Neuronal stem cell (in vitro differentiated cells): ENCODE results near the gene CHMP1B.

Experiments
- DNase-seq: peaks from one replicate; pipeline ENCODE4 v3.0.0-alpha.2; 2013; ENCODE audit warnings: low spot score
- H2AFZ ChIP-seq: one replicate; pipeline ENCODE4 v1.6.1; 2013; ENCODE audit warnings: mild to moderate bottlenecking, low read length, inconsistent platforms
- H2AK5ac ChIP-seq: 2 replicates; pipeline ENCODE4 v1.6.1; 2013; ENCODE audit warnings: low read depth, mild to moderate bottlenecking, inconsistent platforms, low read length, moderate library complexity, mixed read lengths
- H2BK120ac ChIP-seq: 2 replicates; pipeline ENCODE4 v1.6.1; 2013; ENCODE audit warnings: low read depth, mild to moderate bottlenecking, inconsistent platforms, low read length, moderate library complexity, mixed read lengths
- H2BK12ac ChIP-seq: one replicate; pipeline ENCODE4 v1.6.1; 2013; ENCODE audit warnings: low read length, inconsistent platforms
- H2BK15ac ChIP-seq: 2 replicates; pipeline ENCODE4 v1.6.1; 2013; ENCODE audit warnings: mild to moderate bottlenecking, low read length, inconsistent platforms, mixed read lengths
- H2BK5ac ChIP-seq: one replicate; pipeline ENCODE4 v1.6.1; 2013; ENCODE audit warnings: inconsistent platforms, mild to moderate bottlenecking, low read length, moderate library complexity
- H3K14ac ChIP-seq: one replicate; pipeline ENCODE4 v1.6.1; 2013; ENCODE audit warnings: low read length, inconsistent platforms
- H3K18ac ChIP-seq: 2 replicates; pipeline ENCODE4 v1.6.1; 2013; ENCODE audit warnings: low read length, inconsistent platforms
- H3K23ac ChIP-seq: 2 replicates; pipeline ENCODE4 v1.6.1; 2013; ENCODE audit warnings: low read depth, mild to moderate bottlenecking, mixed read lengths, low read length, inconsistent platforms; ENCODE audit not compliant: poor library complexity
- H3K27ac ChIP-seq: replicated peaks from 3 replicates; pipeline ENCODE4 v1.5.1; 2013; ENCODE audit warnings: low read length, inconsistent platforms
- H3K27me3 ChIP-seq, 3 experiments: 2 replicates each; pipeline ENCODE4 v1.6.1; 2013; ENCODE audit warnings: low read length in 3 of 3, mild to moderate bottlenecking in 2 of 3, inconsistent platforms in 1 of 3, low read depth in 1 of 3, mixed read lengths in 1 of 3, moderate library complexity in 1 of 3; ENCODE audit not compliant: control insufficient read depth in 3 of 3, insufficient read depth in 3 of 3
- H3K36me3 ChIP-seq, 2 donors: replicated peaks in 1 of 2; 2 replicates each; pipeline ENCODE4 v1.6.1; 2013; ENCODE audit warnings: low read length in 2 of 2; ENCODE audit not compliant: control insufficient read depth in 2 of 2, insufficient read depth in 2 of 2
- H3K4ac ChIP-seq: 2 replicates; pipeline ENCODE4 v1.6.1; 2013; ENCODE audit warnings: inconsistent platforms, mild to moderate bottlenecking, low read length, moderate library complexity
- H3K4me1 ChIP-seq, 2 donors: 1 replicate in 1 of 2; 2 replicates in 1 of 2; pipeline ENCODE4 v1.6.1; 2013; ENCODE audit warnings: low read length in 2 of 2, low read depth in 1 of 2; ENCODE audit not compliant: control insufficient read depth in 2 of 2, insufficient read depth in 1 of 2
- H3K4me2 ChIP-seq: one replicate; pipeline ENCODE4 v1.6.1; 2013; ENCODE audit warnings: mild to moderate bottlenecking, low read length, inconsistent platforms; ENCODE audit not compliant: insufficient read depth, poor library complexity, severe bottlenecking
- H3K4me3 ChIP-seq, 2 donors: 2 replicates each; pipeline ENCODE4 v1.5.1; 2013; ENCODE audit warnings: low read length in 2 of 2, mild to moderate bottlenecking in 2 of 2, inconsistent platforms in 1 of 2, moderate library complexity in 1 of 2
- H3K79me1 ChIP-seq: one replicate; pipeline ENCODE4 v1.6.1; 2013; ENCODE audit warnings: low read depth, mild to moderate bottlenecking, inconsistent platforms, low read length, moderate library complexity
- H3K9ac ChIP-seq: one replicate; pipeline ENCODE4 v1.6.1; 2013; ENCODE audit warnings: mild to moderate bottlenecking, low read depth, low read length, inconsistent platforms; ENCODE audit not compliant: poor library complexity
- H3K9me3 ChIP-seq, 2 donors: replicated peaks in 1 of 2; 2 replicates each; pipeline versions ENCODE3 to v1.6.1; 2013; ENCODE audit warnings: low read length in 2 of 2, mild to moderate bottlenecking in 2 of 2, inconsistent platforms in 1 of 2, low read depth in 1 of 2, mixed read lengths in 1 of 2, moderate library complexity in 1 of 2; ENCODE audit not compliant: control insufficient read depth in 2 of 2, insufficient read depth in 1 of 2
- H4K8ac ChIP-seq: one replicate; pipeline ENCODE4 v1.6.1; 2013; ENCODE audit warnings: low read depth, mild to moderate bottlenecking, inconsistent platforms, low read length, moderate library complexity
- H4K91ac ChIP-seq: one replicate; pipeline ENCODE4 v1.6.1; 2013; ENCODE audit warnings: low read length, low read depth, mild to moderate bottlenecking, inconsistent platforms; ENCODE audit not compliant: poor library complexity
- WGBS, 2 donors: extraction: QIAGEN DNeasy Blood & Tissue Kit; methylation state at CpG; one replicate each; pipeline ENCODE4 v1.1.7; 2013; ENCODE audit warnings: missing lambda C conversion rate in 2 of 2, mixed read lengths in 1 of 2; ENCODE audit not compliant: insufficient read length in 2 of 2, insufficient replicate concordance in 1 of 2; ENCODE audit errors: extremely low coverage in 2 of 2; 5-methylcytosine and 5-hydroxymethylcytosine counted together

Gene CHMP1B

GRCh38 chr18:11877497-11878135, 26.4 kb downstream of the CHMP1B start:
- Histone ChIP-seq H3K9me3 (peaks cover 0 to 8% of the 10 kb centered on the region in 2 donors), H2BK12ac (no peak overlapping the region), H3K27ac (no peak overlapping the region), H3K23ac (no peak overlapping the region), H3K9ac (no peak overlapping the region), H3K4me3 (no peak overlapping the region), H2BK120ac (no peak overlapping the region), H2BK15ac (no peak overlapping the region), H3K27me3 (no peaks in the 10 kb centered on the region), H2AK5ac (no peak overlapping the region), H3K18ac (no peak overlapping the region), H3K4me2 (no peak overlapping the region), H3K79me1 (peaks cover 6% of the 10 kb centered on the region), H2BK5ac (no peak overlapping the region), H3K4ac (no peak overlapping the region), H3K4me1 (no peaks in the 10 kb centered on the region), H3K36me3 (peaks cover 2 to 67% of the 10 kb centered on the region in 2 donors), H2AFZ (no peak overlapping the region), H4K8ac (no peak overlapping the region), H4K91ac (no peak overlapping the region), H3K14ac (no peak overlapping the region)
- DNase-seq: no peak
- no CpG with 5 or more reads among the region's 10 CpGs for WGBS, 2 donors

GRCh38 chr18:11880586-11881304, 29.5 kb downstream of the CHMP1B start:
- no peak overlapping the region for H2BK120ac ChIP-seq
- H3K18ac ChIP-seq: peak overlapping the region; percentile 38
- H3K14ac ChIP-seq: no peak overlapping the region
- no peaks in the 10 kb centered on the region for H3K4me1 ChIP-seq
- H2AFZ ChIP-seq: no peak overlapping the region
- H3K36me3 ChIP-seq: peaks cover 5 to 72% of the 10 kb centered on the region in 2 donors
- H3K79me1 ChIP-seq: peaks cover 4% of the 10 kb centered on the region
- H3K27me3 ChIP-seq: no peaks in the 10 kb centered on the region
- no peak for DNase-seq
- peak overlapping the region; percentile 59 for H2AK5ac ChIP-seq
- H3K4me3 ChIP-seq: no peak overlapping the region
- H3K9ac ChIP-seq: no peak overlapping the region
- peaks cover 0 to 6% of the 10 kb centered on the region in 2 donors for H3K9me3 ChIP-seq
- no peak overlapping the region for H2BK15ac ChIP-seq
- no peak overlapping the region for H3K27ac ChIP-seq
- peak overlapping the region; percentile 43 for H4K8ac ChIP-seq
- H3K4me2 ChIP-seq: no peak overlapping the region
- peak overlapping the region; percentile 58 for H2BK12ac ChIP-seq
- H3K4ac ChIP-seq: peak overlapping the region; percentile 53
- no CpG with 5 or more reads among the region's 30 CpGs for WGBS, 2 donors
- no peak overlapping the region for H4K91ac ChIP-seq
- peak overlapping the region; percentile 86 for H3K23ac ChIP-seq
- H2BK5ac ChIP-seq: no peak overlapping the region

- H3K4me2 ChIP-seq: no peak overlapping the region
- no peak overlapping the region for H3K14ac ChIP-seq
- H4K91ac ChIP-seq: no peak overlapping the region
- no peak overlapping the region for H3K4ac ChIP-seq
- H2BK15ac ChIP-seq: no peak overlapping the region
- no peak overlapping the region for H2BK120ac ChIP-seq
- H3K36me3 ChIP-seq: peaks cover 6 to 71% of the 10 kb centered on the region in 2 donors
- WGBS, 2 donors: no CpG with 5 or more reads among the region's 4 CpGs
- H3K9me3 ChIP-seq: no peaks in the 10 kb centered on the region
- peaks cover 4% of the 10 kb centered on the region for H3K79me1 ChIP-seq
- H4K8ac ChIP-seq: no peak overlapping the region
- H2AFZ ChIP-seq: no peak overlapping the region
- no peak overlapping the region for H2BK5ac ChIP-seq
- no peak overlapping the region for H3K4me3 ChIP-seq
- no peaks in the 10 kb centered on the region for H3K27me3 ChIP-seq
- no peak overlapping the region for H3K18ac ChIP-seq
- no peak overlapping the region for H3K23ac ChIP-seq
- no peak overlapping the region for H3K27ac ChIP-seq
- H3K4me1 ChIP-seq: peaks cover 0 to 2% of the 10 kb centered on the region in 2 donors
- H3K9ac ChIP-seq: no peak overlapping the region
- H2BK12ac ChIP-seq: no peak overlapping the region
- DNase-seq: no peak
- H2AK5ac ChIP-seq: no peak overlapping the region
Observed at GRCh38 chr18:11882636-11883035, 31.4 kb downstream of the CHMP1B start.

- H2BK120ac ChIP-seq: no peak overlapping the region
- no CpG with 5 or more reads among the region's 1 CpG for WGBS, 2 donors
Observed at GRCh38 chr18:11883153-11883552, 31.9 kb downstream of the CHMP1B start.

More at GRCh38 chr18:11883153-11883552, 31.9 kb downstream of the CHMP1B start:
- Histone ChIP-seq H3K9ac (no peak overlapping the region), H3K79me1 (peaks cover 4% of the 10 kb centered on the region), H3K4me3 (no peak overlapping the region), H2BK5ac (no peak overlapping the region), H2AK5ac (no peak overlapping the region), H3K36me3 (peaks cover 6 to 71% of the 10 kb centered on the region in 2 donors), H3K9me3 (no peaks in the 10 kb centered on the region), H3K27ac (no peak overlapping the region), H4K91ac (no peak overlapping the region), H3K23ac (no peak overlapping the region), H2BK15ac (no peak overlapping the region), H3K14ac (no peak overlapping the region), H4K8ac (no peak overlapping the region), H3K4ac (no peak overlapping the region), H3K4me2 (no peak overlapping the region), H2BK12ac (no peak overlapping the region), H3K18ac (no peak overlapping the region), H3K27me3 (no peaks in the 10 kb centered on the region), H3K4me1 (peaks cover 0 to 2% of the 10 kb centered on the region in 2 donors), H2AFZ (no peak overlapping the region)
- DNase-seq: no peak
